GM23248 (cell line): ENCODE measurements around the gene ARRB1.

Source experiments
- EZH2 ChIP-seq: fragments of 200-600 bp; sonication (generic); IDR thresholded peaks from 2 replicates; pipeline ENCODE4 v1.6.1; 2018; ENCODE audit warnings: antibody characterized with exemption, mild to moderate bottlenecking; ENCODE audit not compliant: insufficient read depth, poor library complexity, severe bottlenecking
- EZH2phosphoT487 ChIP-seq: fragments of 200-600 bp; sonication (generic); IDR thresholded peaks from 2 replicates; pipeline ENCODE4 v1.6.1; 2018; ENCODE audit warnings: antibody characterized with exemption, moderate library complexity, mild to moderate bottlenecking, low read depth; ENCODE audit not compliant: insufficient read depth

DNA sequence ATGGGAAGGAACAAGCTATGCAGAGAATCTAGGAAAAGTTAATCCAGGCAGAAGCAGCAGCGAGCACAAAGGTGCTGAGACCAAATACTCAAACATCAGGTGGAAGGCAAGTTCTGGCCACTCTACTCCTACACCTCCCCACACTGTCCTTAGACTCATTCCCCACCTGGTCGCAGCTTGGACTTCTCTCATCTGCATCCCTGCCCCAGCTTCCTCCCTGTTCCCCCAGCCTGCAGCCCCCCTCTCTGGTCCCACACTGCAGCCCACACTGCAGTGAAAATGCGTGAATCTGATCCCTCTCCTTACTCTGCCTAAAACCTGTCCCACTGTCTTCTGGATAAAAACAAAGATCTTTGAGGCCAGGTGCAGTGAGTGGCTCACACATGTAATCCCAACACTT is 101.8 kb downstream of the ARRB1 start:
- TF ChIP-seq EZH2 (no peak), EZH2phosphoT487 (no peak)
